H9 (cell line): ENCODE data around the gene OPN1SW. TPM values are rescaled to one million over a fixed set of nuclear protein-coding genes. Genes with fewer than 3 reads are reported as not detected.

Experiments used
- DNase-seq: peaks from one replicate; pipeline ENCODE4 v3.0.0-alpha.2; 2017
- H2AFZ ChIP-seq: one replicate; pipeline ENCODE4 v1.6.1; 2013; ENCODE audit warnings: mild to moderate bottlenecking, low read length, control low read depth, moderate library complexity
- H2AK5ac ChIP-seq: 2 replicates; pipeline ENCODE4 v1.6.1; 2013; ENCODE audit warnings: low read length, control low read depth, mixed read lengths; ENCODE audit not compliant: insufficient read length
- H2BK120ac ChIP-seq: one replicate; pipeline ENCODE4 v1.6.1; 2013; ENCODE audit warnings: low read depth, mild to moderate bottlenecking, low read length, control low read depth, inconsistent platforms; ENCODE audit not compliant: poor library complexity, severe bottlenecking
- H2BK12ac ChIP-seq: 2 replicates; pipeline ENCODE4 v1.6.1; 2013; ENCODE audit warnings: low read length, control low read depth, mixed read lengths, low read depth; ENCODE audit not compliant: insufficient read length
- H2BK15ac ChIP-seq: 2 replicates; pipeline ENCODE4 v1.6.1; 2013; ENCODE audit warnings: low read depth, low read length, control low read depth
- H2BK20ac ChIP-seq: one replicate; pipeline ENCODE4 v1.6.1; 2013; ENCODE audit warnings: low read depth, mild to moderate bottlenecking, low read length, control low read depth, inconsistent platforms; ENCODE audit not compliant: poor library complexity, severe bottlenecking
- H2BK5ac ChIP-seq: 2 replicates; pipeline ENCODE4 v1.6.1; 2013; ENCODE audit warnings: low read length, control low read depth, mixed read lengths; ENCODE audit not compliant: insufficient read length
- H3K14ac ChIP-seq: 2 replicates; pipeline ENCODE4 v1.6.1; 2013; ENCODE audit warnings: low read length, control low read depth; ENCODE audit not compliant: insufficient read depth
- H3K18ac ChIP-seq: 2 replicates; pipeline ENCODE4 v1.6.1; 2013; ENCODE audit warnings: low read depth, mild to moderate bottlenecking, mixed read lengths, low read length, control low read depth; ENCODE audit not compliant: insufficient read length
- H3K23ac ChIP-seq: 2 replicates; pipeline ENCODE4 v1.6.1; 2013; ENCODE audit warnings: low read length, control low read depth, mixed read lengths, low read depth; ENCODE audit not compliant: insufficient read length
- H3K23me2 ChIP-seq: 2 replicates; pipeline ENCODE4 v1.6.1; 2013; ENCODE audit warnings: low read depth, mild to moderate bottlenecking, mixed read lengths, low read length, control low read depth; ENCODE audit not compliant: insufficient read length, poor library complexity, severe bottlenecking
- H3K27ac ChIP-seq: 2 replicates; pipeline ENCODE4 v1.5.1; 2013; ENCODE audit warnings: low read length, control low read depth, mixed read lengths, low read depth; ENCODE audit not compliant: insufficient read length
- H3K27me3 ChIP-seq: 2 replicates; pipeline ENCODE4 v1.6.1; 2013; ENCODE audit warnings: low read length, control low read depth, inconsistent platforms; ENCODE audit not compliant: insufficient read depth
- H3K4ac ChIP-seq: 2 replicates; pipeline ENCODE4 v1.6.1; 2013; ENCODE audit warnings: low read depth, mild to moderate bottlenecking, control low read depth, inconsistent platforms, low read length, moderate library complexity
- H3K4me1 ChIP-seq: 2 replicates; pipeline ENCODE4 v1.6.1; 2013; ENCODE audit warnings: low read length, control low read depth, inconsistent platforms; ENCODE audit not compliant: insufficient read depth
- H3K4me2 ChIP-seq: 2 replicates; pipeline ENCODE4 v1.6.1; 2013; ENCODE audit warnings: low read length, control low read depth, mixed read lengths; ENCODE audit not compliant: insufficient read length, insufficient read depth
- H3K56ac ChIP-seq: 2 replicates; pipeline ENCODE4 v1.6.1; 2013; ENCODE audit warnings: low read depth, mild to moderate bottlenecking, mixed read lengths, low read length, control low read depth; ENCODE audit not compliant: insufficient read length
- H3K79me1 ChIP-seq: 2 replicates; pipeline ENCODE4 v1.6.1; 2013; ENCODE audit warnings: low read depth, mild to moderate bottlenecking, moderate library complexity, low read length, control low read depth, inconsistent platforms; ENCODE audit not compliant: insufficient read depth, poor library complexity, severe bottlenecking
- H3K79me2 ChIP-seq: 2 replicates; pipeline ENCODE4 v1.6.1; 2013; ENCODE audit warnings: low read length, control low read depth, inconsistent platforms; ENCODE audit not compliant: insufficient read depth
- H3K9ac ChIP-seq: 2 replicates; pipeline ENCODE4 v1.6.1; 2013; ENCODE audit warnings: low read length, control low read depth, mixed read lengths; ENCODE audit not compliant: insufficient read length; ENCODE audit errors: extremely low read depth
- H3K9me3 ChIP-seq: one replicate; pipeline ENCODE4 v1.6.1; 2013; ENCODE audit warnings: low read depth, low read length, inconsistent platforms; ENCODE audit not compliant: control insufficient read depth
- H3T11ph ChIP-seq: one replicate; pipeline ENCODE4 v1.6.1; 2013; ENCODE audit warnings: mild to moderate bottlenecking, low read length, control low read depth, inconsistent platforms
- H4K20me1 ChIP-seq: one replicate; pipeline ENCODE4 v1.6.1; 2013; ENCODE audit not compliant: control insufficient read depth, insufficient read length, insufficient read depth
- H4K5ac ChIP-seq: 2 replicates; pipeline ENCODE4 v1.6.1; 2013; ENCODE audit warnings: low read depth, mild to moderate bottlenecking, mixed read lengths, low read length, control low read depth; ENCODE audit not compliant: insufficient read length
- H4K8ac ChIP-seq: replicated peaks from 2 replicates; pipeline ENCODE4 v1.6.1; 2013; ENCODE audit warnings: low read length, control low read depth, mixed read lengths, low read depth; ENCODE audit not compliant: insufficient read length
- H4K91ac ChIP-seq: 2 replicates; pipeline ENCODE4 v1.6.1; 2013; ENCODE audit warnings: low read depth, mild to moderate bottlenecking, moderate library complexity, mixed read lengths, low read length, control low read depth; ENCODE audit not compliant: insufficient read length
- H3K27ac Mint-ChIP-seq, 3 experiments: 2 replicates in 2 of 3; 3 replicates in 1 of 3; pipeline ENCODE4 v1.8.0; 2020 to 2021; ENCODE audit warnings: mixed read lengths in 3 of 3, mild to moderate bottlenecking in 1 of 3, moderate library complexity in 1 of 3
- H3K27me3 Mint-ChIP-seq: 2 replicates; pipeline ENCODE4 v1.8.0; 2021; ENCODE audit warnings: low read depth, mild to moderate bottlenecking, moderate library complexity, mixed read lengths
- H3K36me3 Mint-ChIP-seq, 3 experiments: 2 replicates in 2 of 3; 3 replicates in 1 of 3; pipeline ENCODE4 v1.8.0; 2020 to 2021; ENCODE audit warnings: low read depth in 3 of 3, mixed read lengths in 3 of 3; ENCODE audit not compliant: insufficient read depth in 1 of 3
- H3K4me1 Mint-ChIP-seq, 2 experiments: 2 replicates each; pipeline ENCODE4 v1.8.0; 2020; ENCODE audit warnings: mixed read lengths in 2 of 2
- H3K4me3 Mint-ChIP-seq, 2 experiments: 2 replicates in 1 of 2; 3 replicates in 1 of 2; pipeline ENCODE4 v1.8.0; 2020 to 2021; ENCODE audit warnings: mild to moderate bottlenecking in 2 of 2, mixed read lengths in 2 of 2, moderate library complexity in 1 of 2
- H3K9me3 Mint-ChIP-seq, 2 experiments: 2 replicates in 1 of 2; 3 replicates in 1 of 2; pipeline ENCODE4 v1.8.0; 2020; ENCODE audit warnings: mild to moderate bottlenecking in 2 of 2, mixed read lengths in 2 of 2, moderate library complexity in 1 of 2
- CTCF ChIP-seq: fragments of 200-600 bp; sonication (generic); conservative IDR thresholded peaks from 3 replicates; pipeline ENCODE4 v1.8.0; 2021; ENCODE audit warnings: antibody characterized with exemption, mild to moderate bottlenecking
- WGBS: extraction: QIAGEN DNeasy Blood & Tissue Kit; methylation state at CpG from one replicate; pipeline ENCODE4 v1.1.7; 2013; ENCODE audit warnings: missing lambda C conversion rate, low lambda C conversion rate, mixed read lengths; ENCODE audit not compliant: insufficient read length; ENCODE audit errors: extremely low coverage; 5-methylcytosine and 5-hydroxymethylcytosine counted together
- total RNA-seq: library from RNA; stranded (reverse); gene quantifications from 2 replicates; pipeline ENCODE4 v1.2.1, GENCODE V29; 2021

The OPN1SW gene
- total RNA-seq, 1 experiment from 2014 or later: not detected

DNA sequence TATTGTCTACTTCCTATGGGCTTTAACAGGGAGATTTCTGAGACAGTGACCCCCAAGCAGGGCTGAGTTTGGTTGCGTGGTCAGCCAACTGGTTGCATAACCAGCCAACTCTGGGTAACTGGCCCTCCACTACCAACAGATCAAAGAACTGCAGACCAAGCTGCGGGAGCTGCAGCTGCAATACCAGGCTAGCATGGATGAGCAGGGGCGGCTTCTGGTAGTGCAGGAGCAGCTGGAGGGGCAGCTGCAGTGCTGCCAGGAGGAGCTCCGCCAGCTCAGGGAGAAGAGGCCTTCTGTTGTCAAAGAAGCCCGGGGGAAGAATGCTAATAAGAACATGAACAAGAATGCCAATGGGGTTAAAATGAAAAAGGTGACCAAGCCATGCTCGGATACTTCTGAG is 38.9 kb upstream of the OPN1SW start:
- H3K79me1 ChIP-seq: no peaks in the 10 kb centered on the region
- H2BK5ac ChIP-seq: no peak overlapping the region
- H3K18ac ChIP-seq: no peak overlapping the region
- Mint-ChIP-seq H3K36me3 (peaks cover 2 to 21% (median 4%) of the 10 kb centered on the region in 3 experiments; a peak in 5 of 7 replicates), H3K9me3 (no peaks in the 10 kb centered on the region), H3K4me1 (peaks cover 4 to 6% of the 10 kb centered on the region in 2 experiments; a peak in 3 of 4 replicates), H3K27ac (no peak overlapping the region), H3K4me3 (no peak overlapping the region), H3K27me3 (no peaks in the 10 kb centered on the region)
- no peak overlapping the region for H2BK120ac ChIP-seq
- no peak overlapping the region for H2AFZ ChIP-seq
- no peak overlapping the region for H3K56ac ChIP-seq
- no peak overlapping the region for H3K4me2 ChIP-seq
- TF ChIP-seq CTCF: no peak
- H3K4ac ChIP-seq: no peak overlapping the region
- H2BK12ac ChIP-seq: no peak overlapping the region
- H2BK15ac ChIP-seq: no peak overlapping the region
- H2BK20ac ChIP-seq: no peak overlapping the region
- H3T11ph ChIP-seq: no peak overlapping the region
- no peaks in the 10 kb centered on the region for H3K9me3 ChIP-seq
- no peak overlapping the region for H4K91ac ChIP-seq
- H4K8ac ChIP-seq: no peak overlapping the region
- no peak overlapping the region for H3K23ac ChIP-seq
- no peak overlapping the region for H4K5ac ChIP-seq
- H3K27ac ChIP-seq: no peak overlapping the region
- no peak overlapping the region for H3K9ac ChIP-seq
- no peaks in the 10 kb centered on the region for H3K79me2 ChIP-seq
- no peaks in the 10 kb centered on the region for H4K20me1 ChIP-seq
- WGBS: no CpG with 5 or more reads among the region's 6 CpGs
- DNase-seq: no peak
- no peak overlapping the region for H2AK5ac ChIP-seq
- H3K14ac ChIP-seq: no peak overlapping the region
- H3K4me1 ChIP-seq: 0 out of 2 replicates have a peak, but pooled peaks cover 3% of the 10 kb centered on the region
- H3K23me2 ChIP-seq: no peaks in the 10 kb centered on the region
- H3K27me3 ChIP-seq: no peaks in the 10 kb centered on the region
